Endothelial cell of umbilical vein (primary cell): ENCODE results near the gene SLC12A3.

ENCODE experiments used
- CTCF ChIP-seq, 2 donors: IDR thresholded peaks; 1 replicate in 1 of 2; 2 replicates in 1 of 2; pipeline ENCODE4 v1.5.1; 2011; ENCODE audit warnings: low read length in 2 of 2, mild to moderate bottlenecking in 2 of 2, moderate library complexity in 2 of 2, control low read depth in 1 of 2, inconsistent platforms in 1 of 2, low read depth in 1 of 2; ENCODE audit not compliant: insufficient read depth in 1 of 2; ENCODE audit errors: extremely low read depth in 1 of 2
- EZH2 ChIP-seq: IDR thresholded peaks from 2 replicates; pipeline ENCODE4 v1.6.1; 2012; ENCODE audit warnings: borderline replicate concordance, low read depth, mild to moderate bottlenecking, moderate library complexity, low read length, inconsistent platforms; ENCODE audit not compliant: severe bottlenecking
- FOS ChIP-seq: IDR thresholded peaks from 2 replicates; pipeline ENCODE4 v1.6.1; 2011; ENCODE audit warnings: mild to moderate bottlenecking, low read length, moderate library complexity, borderline replicate concordance; ENCODE audit not compliant: insufficient read depth

- TF ChIP-seq CTCF (IDR thresholded peaks at IDR 0.05; ENCODE audit: extremely low read depth in 1 of 2, insufficient read depth in 1 of 2, low read depth in 1 of 2, low read length in 2 of 2) (no peak), EZH2 (no peak), FOS (no peak)
Measured at GRCh38 chr16:56916571-56917403, 51.8 kb downstream of the SLC12A3 start.
